Sigmoid colon (tissue), 4 donors: ENCODE results near the gene KRT36.

Experiments used
- CTCF ChIP-seq, 4 experiments: fragments of 450-650 bp in 3 of 4; fragments of 200-600 bp in 1 of 4; IDR thresholded peaks; one replicate each; pipeline ENCODE4 v1.5.1; 2016 to 2019; ENCODE audit warnings: antibody characterized with exemption in 4 of 4, mild to moderate bottlenecking in 3 of 4, moderate library complexity in 2 of 4
- POLR2AphosphoS5 ChIP-seq, 4 donors: sonication (generic); formaldehyde crosslinking; IDR thresholded peaks; one replicate each; pipeline ENCODE4 v1.6.1; 2017; ENCODE audit warnings: antibody characterized with exemption in 4 of 4

- TF ChIP-seq CTCF (IDR thresholded peaks at IDR 0.05) = no peak
- TF ChIP-seq POLR2AphosphoS5 (IDR thresholded peaks at IDR 0.05) = no peak
Measured at GRCh38 chr17:41468346-41468745, 21.4 kb downstream of the KRT36 start.
